Left ventricle myocardium inferior (tissue), 1 donor: Measurements from ENCODE around the gene NSG2. TPM values are rescaled to one million over a fixed set of nuclear protein-coding genes. Genes with fewer than 3 reads are reported as not detected.

Experiments
- DNase-seq: peaks from one replicate; pipeline ENCODE4 v3.0.0-alpha.2; 2020
- H3K27ac ChIP-seq: fragments of 200-600 bp; replicated peaks from 2 replicates; pipeline ENCODE4 v1.8.0; 2021
- H3K27me3 ChIP-seq: fragments of 200-600 bp; 2 replicates; pipeline ENCODE4 v1.8.0; 2021; ENCODE audit warnings: low read depth
- H3K36me3 ChIP-seq: fragments of 200-600 bp; 2 replicates; pipeline ENCODE4 v1.8.0; 2021
- H3K4me1 ChIP-seq: fragments of 200-600 bp; 2 replicates; pipeline ENCODE4 v1.8.0; 2021
- H3K4me3 ChIP-seq: fragments of 200-600 bp; 2 replicates; pipeline ENCODE4 v1.8.0; 2021; ENCODE audit warnings: mild to moderate bottlenecking, moderate library complexity
- H3K9me3 ChIP-seq: fragments of 200-600 bp; replicated peaks from 2 replicates; pipeline ENCODE4 v1.8.0; 2021
- CTCF ChIP-seq: fragments of 200-600 bp; IDR thresholded peaks from 2 replicates; pipeline ENCODE4 v1.8.0; 2021; ENCODE audit warnings: antibody characterized with exemption, mild to moderate bottlenecking, borderline replicate concordance
- intact Hi-C: fragments of 100-400 bp; cut with micrococcal nuclease; formaldehyde crosslinking; loops from one replicate; pipeline ENCODE4 v1.11.0; 2022
- total RNA-seq: library from RNA; stranded (reverse); fragmentation: NEBNext Ultra II Directional; extraction: Animal tissue kit (Norgen Biotek cat#: 25700); gene quantifications from one replicate; pipeline ENCODE4 v1.2.1, GENCODE V29; 2021
- donor health status: DM: no; HTN: yes; CAD: no; lungs with severe emphysema.

The NSG2 gene
- total RNA-seq, 1 donor from 2014 or later: 0.08 TPM

- no peak for TF ChIP-seq CTCF
- DNase-seq: no peak
- Histone ChIP-seq H3K4me1 (no peaks in the 10 kb centered on the region), H3K4me3 (no peak overlapping the region), H3K27ac (no peak overlapping the region), H3K9me3 (peaks cover 11% of the 10 kb centered on the region), H3K27me3 (peaks cover 3% of the 10 kb centered on the region), H3K36me3 (no peaks in the 10 kb centered on the region)
- intact Hi-C loops: no loop called here
These were observed 89.0 kb downstream of the NSG2 start for GRCh38 chr5:174134545-174134944.

- Histone ChIP-seq H3K9me3 (no peaks in the 10 kb centered on the region), H3K4me3 (no peak overlapping the region), H3K36me3 (no peaks in the 10 kb centered on the region), H3K27ac (no peak overlapping the region), H3K4me1 (no peaks in the 10 kb centered on the region), H3K27me3 (peaks cover 17% of the 10 kb centered on the region)
- intact Hi-C loops: no loop called here
- no peak for TF ChIP-seq CTCF
- DNase-seq: no peak
These were observed 94.1 kb downstream of the NSG2 start for GRCh38 chr5:174139623-174140022.

GRCh38 chr5:174140452-174141020, 95.0 kb downstream of the NSG2 start:
- Histone ChIP-seq H3K4me1 (no peaks in the 10 kb centered on the region), H3K36me3 (no peaks in the 10 kb centered on the region), H3K9me3 (no peaks in the 10 kb centered on the region), H3K27ac (no peak overlapping the region), H3K4me3 (no peak overlapping the region), H3K27me3 (peaks cover 24% of the 10 kb centered on the region)
- intact Hi-C loops: no loop called here
- no peak for TF ChIP-seq CTCF
- no peak for DNase-seq

- DNase-seq: no peak
- Histone ChIP-seq H3K27me3 (peaks cover 31% of the 10 kb centered on the region), H3K9me3 (no peaks in the 10 kb centered on the region), H3K4me1 (no peaks in the 10 kb centered on the region), H3K27ac (no peak overlapping the region), H3K4me3 (no peak overlapping the region), H3K36me3 (no peaks in the 10 kb centered on the region)
- intact Hi-C loops: no loop called here
- TF ChIP-seq CTCF: no peak
These were observed 95.9 kb downstream of the NSG2 start for GRCh38 chr5:174141398-174141797.

- DNase-seq: no peak
These were observed 99.6 kb downstream of the NSG2 start for GRCh38 chr5:174145091-174145490.

More at GRCh38 chr5:174145091-174145490, 99.6 kb downstream of the NSG2 start:
- Histone ChIP-seq H3K36me3 (no peaks in the 10 kb centered on the region), H3K4me1 (no peaks in the 10 kb centered on the region), H3K27ac (no peak overlapping the region), H3K27me3 (peaks cover 67% of the 10 kb centered on the region), H3K4me3 (no peak overlapping the region), H3K9me3 (no peaks in the 10 kb centered on the region)
- TF ChIP-seq CTCF: no peak
- intact Hi-C loops: no loop called here
